SK-N-MC (cell line): ENCODE measurements around the gene DGCR2.
"Not testable (repeated sequence)": the region's sequence is repeated elsewhere in the genome, so short reads cannot be mapped to it uniquely, and the experiment has no call there.

Experiments used
- EZH2 ChIP-seq: fragments of 200-600 bp; sonication (generic); IDR thresholded peaks from one replicate; pipeline ENCODE4 v1.6.1; 2017; ENCODE audit warnings: antibody characterized with exemption
- POLR2AphosphoS5 ChIP-seq: IDR thresholded peaks from 2 replicates; pipeline ENCODE4 v1.6.1; 2012; ENCODE audit warnings: mild to moderate bottlenecking, low read depth, low read length, borderline replicate concordance

DNA sequence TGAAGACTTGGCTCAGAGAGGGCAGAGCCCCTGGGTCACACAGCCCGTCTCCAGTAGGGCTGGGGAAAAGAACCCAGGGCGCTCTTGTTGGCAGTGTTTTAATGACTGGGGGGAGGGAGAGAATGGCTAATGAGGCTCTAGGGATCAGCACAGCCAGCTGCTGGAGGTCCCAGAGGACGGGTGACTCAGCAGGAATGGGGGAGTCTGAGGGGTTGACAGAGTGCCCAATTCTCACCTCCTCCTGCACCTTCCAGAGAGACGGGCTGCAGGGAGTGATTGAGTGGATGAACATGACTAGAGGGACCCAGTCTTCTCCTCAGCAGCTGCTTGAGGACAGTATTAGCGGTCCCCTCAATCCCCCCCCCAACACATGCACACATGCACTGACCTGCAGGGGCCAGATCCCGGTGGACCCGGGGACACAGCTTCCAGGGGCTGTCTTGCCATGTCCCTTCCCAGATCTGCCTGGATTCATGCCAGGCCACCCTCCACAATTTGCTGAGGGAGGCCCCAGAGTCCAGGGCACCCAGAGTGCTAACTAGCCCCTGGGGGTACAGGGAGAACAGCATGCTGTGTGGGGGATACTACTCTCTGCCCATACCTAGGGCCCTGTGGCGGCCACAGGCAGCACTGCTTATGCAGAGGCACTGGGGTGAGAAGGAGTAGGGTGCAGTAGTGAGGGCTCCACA, 94.7 kb downstream of the DGCR2 start:
- not testable (repeated sequence) for TF ChIP-seq EZH2, POLR2AphosphoS5
